ENCODE data around the gene PALM3. TPM values are rescaled to one million over a fixed set of nuclear protein-coding genes. Genes with fewer than 3 reads are reported as not detected.

PALM3 gene
- total RNA-seq, 2 donors from 2014 or later = not detected

DNA sequence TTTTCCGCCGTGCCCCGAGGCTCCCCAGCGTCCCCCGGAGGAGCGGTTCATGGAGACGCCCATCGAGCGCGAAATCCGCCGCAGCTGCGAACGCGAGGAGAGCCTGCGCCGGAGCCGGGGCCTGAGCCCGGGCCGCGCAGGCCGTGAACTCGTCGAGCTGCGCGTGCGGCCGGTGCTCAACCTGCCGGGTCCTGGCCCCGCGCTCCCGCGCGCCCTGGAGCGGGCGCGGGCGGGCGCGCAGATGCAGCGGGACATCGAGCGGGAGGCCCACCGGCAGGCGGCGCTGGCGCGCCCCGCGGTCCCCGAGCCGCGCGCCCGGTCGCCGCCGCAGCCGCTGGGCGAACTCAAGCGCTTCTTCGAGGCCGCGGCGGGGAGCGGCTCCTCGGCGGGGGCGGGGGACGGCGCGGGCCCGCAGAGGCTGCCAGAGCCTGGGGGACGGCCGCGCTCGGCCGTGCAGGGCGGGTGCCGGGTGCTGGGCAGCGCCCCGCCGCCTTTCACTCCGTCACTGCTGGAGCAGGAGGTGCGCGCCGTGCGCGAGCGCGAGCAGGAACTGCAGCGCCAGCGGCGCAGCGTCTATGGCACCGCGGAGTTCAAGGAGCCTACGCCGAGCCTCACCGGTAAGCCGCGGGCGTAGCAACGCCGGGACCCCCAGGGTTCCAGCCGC is 11.5 kb upstream of the PALM3 start:
- peaks cover 6 to 38% of the 10 kb centered on the region in 2 donors for H3K4me1 ChIP-seq (ENCODE audit: control insufficient read depth in 1 of 2, low read depth in 2 of 2)
- H3K36me3 ChIP-seq = no peaks in the 10 kb centered on the region
- peak overlapping the region; percentile 84 to 95 for H3K27ac ChIP-seq
- peak overlapping the region; percentile 92 for H3K4me3 ChIP-seq
- H3K9me3 ChIP-seq = no peaks in the 10 kb centered on the region
- TF ChIP-seq, protein P1, sequence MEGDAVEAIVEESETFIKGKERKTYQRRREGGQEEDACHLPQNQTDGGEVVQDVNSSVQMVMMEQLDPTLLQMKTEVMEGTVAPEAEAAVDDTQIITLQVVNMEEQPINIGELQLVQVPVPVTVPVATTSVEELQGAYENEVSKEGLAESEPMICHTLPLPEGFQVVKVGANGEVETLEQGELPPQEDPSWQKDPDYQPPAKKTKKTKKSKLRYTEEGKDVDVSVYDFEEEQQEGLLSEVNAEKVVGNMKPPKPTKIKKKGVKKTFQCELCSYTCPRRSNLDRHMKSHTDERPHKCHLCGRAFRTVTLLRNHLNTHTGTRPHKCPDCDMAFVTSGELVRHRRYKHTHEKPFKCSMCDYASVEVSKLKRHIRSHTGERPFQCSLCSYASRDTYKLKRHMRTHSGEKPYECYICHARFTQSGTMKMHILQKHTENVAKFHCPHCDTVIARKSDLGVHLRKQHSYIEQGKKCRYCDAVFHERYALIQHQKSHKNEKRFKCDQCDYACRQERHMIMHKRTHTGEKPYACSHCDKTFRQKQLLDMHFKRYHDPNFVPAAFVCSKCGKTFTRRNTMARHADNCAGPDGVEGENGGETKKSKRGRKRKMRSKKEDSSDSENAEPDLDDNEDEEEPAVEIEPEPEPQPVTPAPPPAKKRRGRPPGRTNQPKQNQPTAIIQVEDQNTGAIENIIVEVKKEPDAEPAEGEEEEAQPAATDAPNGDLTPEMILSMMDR (IDR thresholded peaks at IDR 0.05) = no peak
- H3K27me3 ChIP-seq (replicated peaks; ENCODE audit: insufficient read depth) = no peaks in the 10 kb centered on the region
- ATAC-seq (ENCODE audit: insufficient number of reproducible peaks, low FRiP score, low read depth) = peak; percentile 16
- DNase-seq (ENCODE audit: low spot score) = no peak

- H3K9me3 ChIP-seq = no peaks in the 10 kb centered on the region
- TF ChIP-seq, protein P1 (IDR thresholded peaks at IDR 0.05) = no peak
- no peaks in the 10 kb centered on the region for H3K36me3 ChIP-seq
- H3K27me3 ChIP-seq (replicated peaks; ENCODE audit: insufficient read depth) = no peaks in the 10 kb centered on the region
- H3K4me1 ChIP-seq (ENCODE audit: control insufficient read depth in 1 of 2, low read depth in 2 of 2) = peaks cover 6 to 38% of the 10 kb centered on the region in 2 donors
- H3K4me3 ChIP-seq = peak within 1 kb of the TSS; percentile 92
- DNase-seq (ENCODE audit: low spot score) (no peak), ATAC-seq (ENCODE audit: insufficient number of reproducible peaks, low FRiP score, low read depth) (no peak)
- H3K27ac ChIP-seq = peak within 1 kb of the TSS; percentile 84 to 95
These were observed 10.8 kb upstream of the PALM3 start, which contains the start of gene MISP3 for GRCh38 chr19:14072535-14073260. Gene MISP3, plus strand, starts transcription at chr19:14072786. Its CDS starts 524 bp downstream, at chr19:14073310.

GRCh38 chr19:14070268-14071050 is 8.6 kb upstream of the PALM3 start:
- no peaks in the 10 kb centered on the region for H3K36me3 ChIP-seq
- DNase-seq (ENCODE audit: low spot score) (no peak), ATAC-seq (ENCODE audit: insufficient number of reproducible peaks, low FRiP score, low read depth) (no peak)
- no peaks in the 10 kb centered on the region for H3K27me3 ChIP-seq (replicated peaks; ENCODE audit: insufficient read depth)
- TF ChIP-seq, protein P1 (IDR thresholded peaks at IDR 0.05) = no peak
- H3K4me3 ChIP-seq = no peak overlapping the region
- no peaks in the 10 kb centered on the region for H3K9me3 ChIP-seq
- no peak overlapping the region for H3K27ac ChIP-seq
- H3K4me1 ChIP-seq (ENCODE audit: control insufficient read depth in 1 of 2, low read depth in 2 of 2) = peaks cover 3 to 31% of the 10 kb centered on the region in 2 donors

DNA sequence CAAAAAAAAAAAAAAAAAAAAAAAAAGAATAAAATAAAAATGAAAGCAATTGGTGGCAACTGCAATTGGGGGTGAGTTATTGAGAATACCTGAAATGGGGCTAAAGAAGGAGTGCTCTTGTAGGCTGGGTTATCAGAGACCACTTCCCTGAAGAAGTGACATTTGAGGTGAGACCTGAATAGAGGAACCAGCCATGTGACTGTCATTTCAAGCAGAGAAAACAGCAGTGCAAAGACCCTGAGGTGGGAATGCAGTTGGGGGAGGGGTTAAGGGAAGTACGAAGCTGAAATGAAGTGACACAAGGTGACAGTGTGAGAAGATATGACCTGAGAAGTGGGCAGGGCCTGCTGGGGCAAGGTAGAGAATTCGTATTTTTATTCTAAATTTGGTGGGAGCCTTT is 4.3 kb upstream of the PALM3 start:
- H3K27me3 ChIP-seq (replicated peaks; ENCODE audit: insufficient read depth) = no peaks in the 10 kb centered on the region

More for the DNA sequence above, 4.3 kb upstream of the PALM3 start:
- H3K27ac ChIP-seq = no peak overlapping the region
- no peaks in the 10 kb centered on the region for H3K9me3 ChIP-seq
- TF ChIP-seq, protein P1 (IDR thresholded peaks at IDR 0.05) = no peak
- H3K36me3 ChIP-seq = no peaks in the 10 kb centered on the region
- H3K4me3 ChIP-seq = no peak overlapping the region
- H3K4me1 ChIP-seq (ENCODE audit: control insufficient read depth in 1 of 2, low read depth in 2 of 2) = no peaks in the 10 kb centered on the region
- no peak for ATAC-seq (ENCODE audit: insufficient number of reproducible peaks, low FRiP score, low read depth)
- DNase-seq (ENCODE audit: low spot score) = no peak

Data from thoracic aorta (tissue), 2 donors.